WTC11 (cell line): ENCODE measurements around the gene TMEM38A. TPM values are rescaled to one million over a fixed set of nuclear protein-coding genes. Genes with fewer than 3 reads are reported as not detected.
A peak's percentile ranks its signal among the peaks of the same experiment; 100 is the strongest.

Experiments used
- ATAC-seq: fragments of 200-7000 bp; cut with Tn5 transposase; 2 replicates; pipeline ENCODE4 v1.10.0; 2021; ENCODE audit warnings: mild to moderate bottlenecking, moderate library complexity
- Bru-seq: library from RNA; stranded (reverse); fragments of 400-500 nt; gene quantifications from one replicate; lab custom pipeline; 2021; lab: Mats Ljungman, UMichigan
- CTCF ChIA-PET: fragments of 300-600 bp; sonication (Branson Sonifier 250); formaldehyde crosslinking; loops from one replicate; lab custom pipeline; 2021; ENCODE audit warnings: antibody characterized with exemption; lab: Charles Lee
- POLR2A ChIA-PET: fragments of 350-600 bp; sonication (Branson Sonifier 250); formaldehyde crosslinking; loops from one replicate; lab custom pipeline; 2021; ENCODE audit warnings: antibody characterized with exemption; lab: Charles Lee
- DNase-seq: peaks from one replicate; pipeline ENCODE4 v3.0.0; 2021; ENCODE audit warnings: low spot score
- H3K27ac Mint-ChIP-seq: 2 replicates; pipeline ENCODE4 v1.8.0; 2021; ENCODE audit warnings: mixed read lengths
- H3K27me3 Mint-ChIP-seq: 2 replicates; pipeline ENCODE4 v1.8.0; 2021; ENCODE audit warnings: low read depth, mild to moderate bottlenecking, moderate library complexity, mixed read lengths
- H3K36me3 Mint-ChIP-seq: 2 replicates; pipeline ENCODE4 v1.8.0; 2021; ENCODE audit warnings: mixed read lengths
- H3K4me1 Mint-ChIP-seq: 2 replicates; pipeline ENCODE4 v1.8.0; 2022; ENCODE audit warnings: mixed read lengths
- H3K4me3 Mint-ChIP-seq: 2 replicates; pipeline ENCODE4 v1.8.0; 2021; ENCODE audit warnings: mild to moderate bottlenecking, moderate library complexity, mixed read lengths
- H3K9me3 Mint-ChIP-seq: 2 replicates; pipeline ENCODE4 v1.8.0; 2021; ENCODE audit warnings: mixed read lengths
- CREM ChIP-seq: sonication (generic); formaldehyde crosslinking; IDR thresholded peaks from 2 replicates; pipeline ENCODE4 v1.8.1; 2022; ENCODE audit warnings: mild to moderate bottlenecking, missing genetic modification reagents, moderate library complexity
- ETV6 ChIP-seq: sonication (generic); formaldehyde crosslinking; IDR thresholded peaks from 2 replicates; pipeline ENCODE4 v1.8.1; 2022; ENCODE audit warnings: mild to moderate bottlenecking, missing genetic modification reagents
- MYBL2 ChIP-seq: sonication (generic); formaldehyde crosslinking; IDR thresholded peaks from 2 replicates; pipeline ENCODE4 v1.8.1; 2023; ENCODE audit warnings: mild to moderate bottlenecking, moderate library complexity, missing genetic modification reagents
- NFE2L1 ChIP-seq: sonication (generic); formaldehyde crosslinking; IDR thresholded peaks from 2 replicates; pipeline ENCODE4 v1.8.1; 2023; ENCODE audit warnings: missing genetic modification reagents
- PRRX2 ChIP-seq: fragments of 250-450 bp; sonication (Bioruptor Pico); IDR thresholded peaks from 2 replicates; pipeline ENCODE4 v1.8.0; 2021; ENCODE audit warnings: mild to moderate bottlenecking
- RELA ChIP-seq: sonication (generic); formaldehyde crosslinking; IDR thresholded peaks from 2 replicates; pipeline ENCODE4 v1.8.1; 2022; ENCODE audit warnings: missing genetic modification reagents, mild to moderate bottlenecking, borderline replicate concordance
- RORB ChIP-seq: fragments of 250-450 bp; sonication (Bioruptor Pico); IDR thresholded peaks from 2 replicates; pipeline ENCODE4 v1.9.0; 2021; ENCODE audit warnings: mild to moderate bottlenecking
- SOX15 ChIP-seq: fragments of 250-450 bp; sonication (Bioruptor Pico); IDR thresholded peaks from 2 replicates; pipeline ENCODE4 v1.9.0; 2021; ENCODE audit warnings: mild to moderate bottlenecking
- ZNF416 ChIP-seq: fragments of 250-450 bp; sonication (Bioruptor Pico); IDR thresholded peaks from 2 replicates; pipeline ENCODE4 v1.9.0; 2021; ENCODE audit warnings: mild to moderate bottlenecking, inconsistent platforms
- long read RNA-seq, 3 experiments: library from RNA in 1 of 3; library from capped mRNA in 1 of 3; library from polyadenylated mRNA in 1 of 3; unstranded in 2 of 3; stranded (forward) in 1 of 3; transcript quantifications; one replicate each; pipeline ENCODE4 v2.0.0, GENCODE V29; 2021
- total RNA-seq: library from RNA; stranded (reverse); gene quantifications from 3 replicates; pipeline ENCODE4 v1.2.3, GENCODE V29; 2021
- TF ChIP-seq, protein P1 (sequence below): fragments of 250-450 bp; sonication (Bioruptor Pico); IDR thresholded peaks from 2 replicates; pipeline ENCODE4 v1.9.0; 2021; ENCODE audit warnings: mild to moderate bottlenecking
- TF ChIP-seq, protein P2 (sequence below): sonication (generic); formaldehyde crosslinking; conservative IDR thresholded peaks from 2 replicates; pipeline ENCODE4 v1.8.1; 2022; ENCODE audit warnings: mild to moderate bottlenecking, missing genetic modification reagents
- TF ChIP-seq, protein P3 (sequence below): sonication (generic); formaldehyde crosslinking; IDR thresholded peaks from 2 replicates; pipeline ENCODE4 v1.8.0; 2022; ENCODE audit warnings: mild to moderate bottlenecking, missing genetic modification reagents
- TF ChIP-seq, protein P4 (sequence below): sonication (generic); formaldehyde crosslinking; IDR thresholded peaks from 2 replicates; pipeline ENCODE4 v1.8.1; 2023; ENCODE audit warnings: mild to moderate bottlenecking, missing genetic modification reagents
- TF ChIP-seq, protein P5 (sequence below): sonication (generic); formaldehyde crosslinking; IDR thresholded peaks from 2 replicates; pipeline ENCODE4 v1.8.0; 2022; ENCODE audit warnings: mild to moderate bottlenecking, missing genetic modification reagents
- TF ChIP-seq, protein P6 (sequence below): fragments of 250-450 bp; sonication (Bioruptor Pico); IDR thresholded peaks from 2 replicates; pipeline ENCODE4 v1.9.0; 2021; ENCODE audit warnings: mild to moderate bottlenecking
- TF ChIP-seq, protein P7 (sequence below): sonication (generic); formaldehyde crosslinking; IDR thresholded peaks from 2 replicates; pipeline ENCODE4 v1.8.0; 2022; ENCODE audit warnings: mild to moderate bottlenecking, missing genetic modification reagents
- TF ChIP-seq, protein P8 (sequence below): sonication (generic); formaldehyde crosslinking; IDR thresholded peaks from 2 replicates; pipeline ENCODE4 v1.8.1; 2023; ENCODE audit warnings: mild to moderate bottlenecking, missing genetic modification reagents, moderate library complexity

The TMEM38A gene, protein sequence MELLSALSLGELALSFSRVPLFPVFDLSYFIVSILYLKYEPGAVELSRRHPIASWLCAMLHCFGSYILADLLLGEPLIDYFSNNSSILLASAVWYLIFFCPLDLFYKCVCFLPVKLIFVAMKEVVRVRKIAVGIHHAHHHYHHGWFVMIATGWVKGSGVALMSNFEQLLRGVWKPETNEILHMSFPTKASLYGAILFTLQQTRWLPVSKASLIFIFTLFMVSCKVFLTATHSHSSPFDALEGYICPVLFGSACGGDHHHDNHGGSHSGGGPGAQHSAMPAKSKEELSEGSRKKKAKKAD
- 9.5 to 11.1 TPM (median 10.9 TPM) in 3 replicates for total RNA-seq
- percentile 59 among the genes with signal in this experiment for Bru-seq, nascent RNA
- long read RNA-seq, experiment 1, transcript TMEM38A-202 (3 exons, 798 nt): minor isoform, 14 of 58 reads
- long read RNA-seq, experiment 1, transcript TMEM38A-201 (6 exons, 2,649 nt): major isoform, 33 of 58 reads
- long read RNA-seq, experiment 1, partial matches to known transcripts: 7 of 58 reads
- long read RNA-seq, experiment 1, other reads (novel, unspliced or antisense): 4 of 58 reads
- long read RNA-seq, experiment 2, transcript TMEM38A-201 (6 exons, 2,649 nt): major isoform, 6 of 22 reads
- long read RNA-seq, experiment 2, partial matches to known transcripts: 1 of 22 reads
- long read RNA-seq, experiment 2, other reads (novel, unspliced or antisense): 13 of 22 reads
- long read RNA-seq, experiment 3, transcript TMEM38A-202 (3 exons, 798 nt): major isoform, 7 of 8 reads
- long read RNA-seq, experiment 3, partial matches to known transcripts: 0 of 8 reads
- long read RNA-seq, experiment 3, other reads (novel, unspliced or antisense): 1 of 8 reads

DNA sequence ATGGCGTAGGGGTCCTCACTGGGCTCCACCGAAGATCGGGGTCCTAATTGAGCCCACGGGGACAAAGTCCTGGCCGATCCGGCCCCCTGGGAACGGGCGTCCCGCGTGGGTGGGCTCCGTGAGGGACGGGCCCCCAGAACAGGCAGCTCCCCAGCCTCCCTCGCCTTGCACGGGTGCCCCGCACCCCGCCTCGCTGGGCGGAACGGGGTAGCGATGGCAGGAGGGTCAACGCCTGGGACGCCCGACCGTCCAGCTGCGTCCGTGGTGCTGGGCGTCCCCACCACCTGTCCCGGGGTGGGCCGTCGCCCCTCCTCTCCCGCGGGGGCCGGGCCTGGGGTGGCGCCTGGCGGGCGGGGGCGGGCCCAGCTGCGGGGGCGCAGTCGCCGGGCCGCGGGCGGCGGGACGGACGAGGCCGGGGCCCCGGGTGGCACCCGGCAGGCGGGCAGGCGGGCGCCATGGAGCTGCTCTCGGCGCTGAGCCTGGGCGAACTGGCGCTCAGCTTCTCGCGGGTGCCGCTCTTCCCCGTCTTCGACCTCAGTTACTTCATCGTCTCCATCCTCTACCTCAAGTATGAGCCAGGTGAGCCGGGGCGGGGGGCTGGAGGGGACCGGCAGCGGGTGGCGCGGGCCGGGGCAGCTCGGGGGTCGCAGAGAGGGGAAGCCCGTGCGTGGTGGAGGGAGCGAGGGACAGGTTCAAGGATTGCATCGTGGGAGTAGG, at the start of gene TMEM38A:
TSS of gene TMEM38A (plus strand) at position 377 of the 717 bp plus-strand sequence. CDS start at position 456, 79 bp downstream.
- TF ChIP-seq, protein P1, sequence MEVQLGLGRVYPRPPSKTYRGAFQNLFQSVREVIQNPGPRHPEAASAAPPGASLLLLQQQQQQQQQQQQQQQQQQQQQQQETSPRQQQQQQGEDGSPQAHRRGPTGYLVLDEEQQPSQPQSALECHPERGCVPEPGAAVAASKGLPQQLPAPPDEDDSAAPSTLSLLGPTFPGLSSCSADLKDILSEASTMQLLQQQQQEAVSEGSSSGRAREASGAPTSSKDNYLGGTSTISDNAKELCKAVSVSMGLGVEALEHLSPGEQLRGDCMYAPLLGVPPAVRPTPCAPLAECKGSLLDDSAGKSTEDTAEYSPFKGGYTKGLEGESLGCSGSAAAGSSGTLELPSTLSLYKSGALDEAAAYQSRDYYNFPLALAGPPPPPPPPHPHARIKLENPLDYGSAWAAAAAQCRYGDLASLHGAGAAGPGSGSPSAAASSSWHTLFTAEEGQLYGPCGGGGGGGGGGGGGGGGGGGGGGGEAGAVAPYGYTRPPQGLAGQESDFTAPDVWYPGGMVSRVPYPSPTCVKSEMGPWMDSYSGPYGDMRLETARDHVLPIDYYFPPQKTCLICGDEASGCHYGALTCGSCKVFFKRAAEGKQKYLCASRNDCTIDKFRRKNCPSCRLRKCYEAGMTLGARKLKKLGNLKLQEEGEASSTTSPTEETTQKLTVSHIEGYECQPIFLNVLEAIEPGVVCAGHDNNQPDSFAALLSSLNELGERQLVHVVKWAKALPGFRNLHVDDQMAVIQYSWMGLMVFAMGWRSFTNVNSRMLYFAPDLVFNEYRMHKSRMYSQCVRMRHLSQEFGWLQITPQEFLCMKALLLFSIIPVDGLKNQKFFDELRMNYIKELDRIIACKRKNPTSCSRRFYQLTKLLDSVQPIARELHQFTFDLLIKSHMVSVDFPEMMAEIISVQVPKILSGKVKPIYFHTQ (CRISPR knock-in tag): no peak
- TF ChIP-seq, protein P2, sequence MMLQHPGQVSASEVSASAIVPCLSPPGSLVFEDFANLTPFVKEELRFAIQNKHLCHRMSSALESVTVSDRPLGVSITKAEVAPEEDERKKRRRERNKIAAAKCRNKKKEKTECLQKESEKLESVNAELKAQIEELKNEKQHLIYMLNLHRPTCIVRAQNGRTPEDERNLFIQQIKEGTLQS (CRISPR knock-in tag): no peak
- TF ChIP-seq ZNF416 (CRISPR knock-in tag): no peak
- TF ChIP-seq ETV6 (CRISPR knock-in tag): no peak
- TF ChIP-seq, protein P3, sequence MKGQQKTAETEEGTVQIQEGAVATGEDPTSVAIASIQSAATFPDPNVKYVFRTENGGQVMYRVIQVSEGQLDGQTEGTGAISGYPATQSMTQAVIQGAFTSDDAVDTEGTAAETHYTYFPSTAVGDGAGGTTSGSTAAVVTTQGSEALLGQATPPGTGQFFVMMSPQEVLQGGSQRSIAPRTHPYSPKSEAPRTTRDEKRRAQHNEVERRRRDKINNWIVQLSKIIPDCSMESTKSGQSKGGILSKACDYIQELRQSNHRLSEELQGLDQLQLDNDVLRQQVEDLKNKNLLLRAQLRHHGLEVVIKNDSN (CRISPR knock-in tag): no peak
- TF ChIP-seq RELA (CRISPR knock-in tag): peak; percentile 68; the same call in 1 of the 2 replicates
- no peak for TF ChIP-seq RORB (CRISPR knock-in tag)
- TF ChIP-seq, protein P4, sequence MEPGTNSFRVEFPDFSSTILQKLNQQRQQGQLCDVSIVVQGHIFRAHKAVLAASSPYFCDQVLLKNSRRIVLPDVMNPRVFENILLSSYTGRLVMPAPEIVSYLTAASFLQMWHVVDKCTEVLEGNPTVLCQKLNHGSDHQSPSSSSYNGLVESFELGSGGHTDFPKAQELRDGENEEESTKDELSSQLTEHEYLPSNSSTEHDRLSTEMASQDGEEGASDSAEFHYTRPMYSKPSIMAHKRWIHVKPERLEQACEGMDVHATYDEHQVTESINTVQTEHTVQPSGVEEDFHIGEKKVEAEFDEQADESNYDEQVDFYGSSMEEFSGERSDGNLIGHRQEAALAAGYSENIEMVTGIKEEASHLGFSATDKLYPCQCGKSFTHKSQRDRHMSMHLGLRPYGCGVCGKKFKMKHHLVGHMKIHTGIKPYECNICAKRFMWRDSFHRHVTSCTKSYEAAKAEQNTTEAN (CRISPR knock-in tag): 0 out of 2 replicates have a peak, but pooled peaks have one; percentile 8
- TF ChIP-seq PRRX2 (CRISPR knock-in tag): no peak
- no peak for TF ChIP-seq MYBL2 (CRISPR knock-in tag)
- no peak for TF ChIP-seq NFE2L1
- TF ChIP-seq, protein P5, sequence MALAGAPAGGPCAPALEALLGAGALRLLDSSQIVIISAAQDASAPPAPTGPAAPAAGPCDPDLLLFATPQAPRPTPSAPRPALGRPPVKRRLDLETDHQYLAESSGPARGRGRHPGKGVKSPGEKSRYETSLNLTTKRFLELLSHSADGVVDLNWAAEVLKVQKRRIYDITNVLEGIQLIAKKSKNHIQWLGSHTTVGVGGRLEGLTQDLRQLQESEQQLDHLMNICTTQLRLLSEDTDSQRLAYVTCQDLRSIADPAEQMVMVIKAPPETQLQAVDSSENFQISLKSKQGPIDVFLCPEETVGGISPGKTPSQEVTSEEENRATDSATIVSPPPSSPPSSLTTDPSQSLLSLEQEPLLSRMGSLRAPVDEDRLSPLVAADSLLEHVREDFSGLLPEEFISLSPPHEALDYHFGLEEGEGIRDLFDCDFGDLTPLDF (CRISPR knock-in tag): peak; percentile 16; the same call in 1 of the 2 replicates
- TF ChIP-seq, protein P6, sequence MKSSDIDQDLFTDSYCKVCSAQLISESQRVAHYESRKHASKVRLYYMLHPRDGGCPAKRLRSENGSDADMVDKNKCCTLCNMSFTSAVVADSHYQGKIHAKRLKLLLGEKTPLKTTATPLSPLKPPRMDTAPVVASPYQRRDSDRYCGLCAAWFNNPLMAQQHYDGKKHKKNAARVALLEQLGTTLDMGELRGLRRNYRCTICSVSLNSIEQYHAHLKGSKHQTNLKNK (CRISPR knock-in tag): no peak
- TF ChIP-seq CREM (CRISPR knock-in tag): no peak
- TF ChIP-seq, protein P7, sequence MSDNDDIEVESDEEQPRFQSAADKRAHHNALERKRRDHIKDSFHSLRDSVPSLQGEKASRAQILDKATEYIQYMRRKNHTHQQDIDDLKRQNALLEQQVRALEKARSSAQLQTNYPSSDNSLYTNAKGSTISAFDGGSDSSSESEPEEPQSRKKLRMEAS (CRISPR knock-in tag): peak; percentile 44; the same call in 1 of the 2 replicates
- TF ChIP-seq, protein P8, sequence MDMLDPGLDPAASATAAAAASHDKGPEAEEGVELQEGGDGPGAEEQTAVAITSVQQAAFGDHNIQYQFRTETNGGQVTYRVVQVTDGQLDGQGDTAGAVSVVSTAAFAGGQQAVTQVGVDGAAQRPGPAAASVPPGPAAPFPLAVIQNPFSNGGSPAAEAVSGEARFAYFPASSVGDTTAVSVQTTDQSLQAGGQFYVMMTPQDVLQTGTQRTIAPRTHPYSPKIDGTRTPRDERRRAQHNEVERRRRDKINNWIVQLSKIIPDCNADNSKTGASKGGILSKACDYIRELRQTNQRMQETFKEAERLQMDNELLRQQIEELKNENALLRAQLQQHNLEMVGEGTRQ (CRISPR knock-in tag): no peak
- TF ChIP-seq SOX15 (CRISPR knock-in tag): no peak
- Mint-ChIP-seq H3K27ac (peak within 1 kb of the TSS; percentile 100), H3K9me3 (no peaks in the 10 kb centered on the region), H3K36me3 (peaks cover 27% of the 10 kb centered on the region), H3K4me1 (peaks cover 11% of the 10 kb centered on the region), H3K4me3 (peak within 1 kb of the TSS; percentile 98), H3K27me3 (no peaks in the 10 kb centered on the region; the same call in 1 of the 2 replicates)
- ChIA-PET CTCF (interaction anchor here (0.6 to 1.6 kb wide), 6 partner anchors 33 to 1242 kb away, joined by 3 to 7 read pairs (median 4); partner anchors contain the start of genes AKAP8L, HAUS8, MED26 and MYO9B), POLR2A (interaction anchor here (0.6 to 1.2 kb wide), 3 partner anchors 13 to 550 kb away, joined by 3 to 8 read pairs (median 6); no protein-coding TSS in a partner anchor)
- ATAC-seq (peak; percentile 3; the same call in 1 of the 2 replicates), DNase-seq (peak; percentile 38)
